ENCODE data around the gene TARS2. TPM values are rescaled to one million over a fixed set of nuclear protein-coding genes. Genes with fewer than 3 reads are reported as not detected.

Gene TARS2
- total RNA-seq, 2 experiments from 2014 or later = 51.0 to 51.8 TPM

DNA sequence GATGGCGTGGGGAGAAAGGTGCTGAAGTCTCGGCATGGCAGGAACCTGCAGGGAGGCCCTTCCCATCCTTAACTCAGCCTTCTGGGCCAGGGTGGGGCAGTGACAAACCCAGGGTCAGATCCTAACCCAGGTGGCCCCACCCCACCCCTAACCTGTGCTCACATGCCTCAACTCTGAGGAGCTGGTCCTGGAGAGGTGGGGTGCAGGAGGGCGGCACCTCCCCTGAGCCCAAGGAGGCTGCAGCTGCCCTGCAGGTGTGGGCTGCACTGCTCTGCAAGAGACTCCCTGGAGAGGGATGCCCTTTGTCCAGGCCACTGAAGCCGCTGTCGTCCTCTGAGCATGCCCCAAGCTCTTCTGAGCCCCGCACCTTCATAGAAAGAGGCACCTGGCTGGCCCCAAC is 46.8 kb downstream of the TARS2 start:
- no peak overlapping the region for H3K4me3 Mint-ChIP-seq
- H3K4me1 Mint-ChIP-seq = no peaks in the 10 kb centered on the region
- CTCF ChIA-PET = interaction anchor here (1.0 to 3.1 kb wide), 5 partner anchors 15 to 54 kb away, joined by 3 to 27 read pairs (median 4); partner anchors contain the start of genes ADAMTSL4 and FALEC
- no peak overlapping the region for H3K27ac Mint-ChIP-seq
- ATAC-seq = no peak
- no peaks in the 10 kb centered on the region for H3K9me3 Mint-ChIP-seq (ENCODE audit: low read depth)
- DNase-seq = no peak
- no peaks in the 10 kb centered on the region for H3K27me3 Mint-ChIP-seq
- H3K36me3 Mint-ChIP-seq = no peaks in the 10 kb centered on the region

DNA sequence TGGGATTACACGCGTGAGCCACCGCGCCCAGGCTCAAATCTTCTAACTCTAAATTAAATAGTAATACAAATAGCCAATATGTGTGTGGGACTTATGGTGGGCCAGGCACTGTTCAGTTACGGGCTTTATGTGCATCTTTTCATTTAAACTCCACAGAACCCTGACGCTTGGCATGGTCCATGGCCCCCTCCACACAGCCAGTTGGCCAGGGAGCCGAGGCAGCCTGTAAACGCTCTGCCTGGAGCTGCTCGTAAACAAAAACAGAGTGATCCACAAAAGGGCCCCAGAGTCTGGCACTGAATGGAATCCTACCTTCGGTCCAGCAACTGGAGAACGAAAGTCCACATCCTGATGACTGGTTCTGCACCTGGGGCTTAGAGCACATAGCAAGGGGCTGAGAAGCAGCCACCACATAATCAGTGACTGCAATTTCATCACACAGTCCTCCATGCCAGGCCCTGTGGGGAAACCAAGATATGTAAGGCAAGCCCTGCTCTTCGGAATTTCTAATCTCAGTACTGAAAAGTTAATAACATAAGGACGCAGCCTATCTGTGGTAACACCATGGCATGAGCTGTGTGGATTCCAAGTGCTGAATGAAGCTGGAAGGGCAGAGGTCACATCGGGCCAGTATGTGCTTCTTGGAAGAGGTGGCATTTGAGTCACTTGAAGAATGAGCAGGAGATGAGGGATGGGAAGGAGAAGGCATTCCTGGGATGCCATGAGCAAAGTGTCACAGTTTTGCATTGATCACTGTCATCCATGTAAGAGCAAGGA is 48.5 kb downstream of the TARS2 start:
- no peak overlapping the region for H3K27ac Mint-ChIP-seq
- no peak for DNase-seq
- H3K36me3 Mint-ChIP-seq = no peaks in the 10 kb centered on the region
- no peaks in the 10 kb centered on the region for H3K9me3 Mint-ChIP-seq (ENCODE audit: low read depth)
- no peaks in the 10 kb centered on the region for H3K4me1 Mint-ChIP-seq
- CTCF ChIA-PET = interaction anchor here (0.5 to 1.6 kb wide), 2 partner anchors 280 to 425 kb away, joined by 3 to 6 read pairs; no protein-coding TSS in a partner anchor
- no peak overlapping the region for H3K4me3 Mint-ChIP-seq
- H3K27me3 Mint-ChIP-seq = no peaks in the 10 kb centered on the region
- no peak for ATAC-seq

DNA sequence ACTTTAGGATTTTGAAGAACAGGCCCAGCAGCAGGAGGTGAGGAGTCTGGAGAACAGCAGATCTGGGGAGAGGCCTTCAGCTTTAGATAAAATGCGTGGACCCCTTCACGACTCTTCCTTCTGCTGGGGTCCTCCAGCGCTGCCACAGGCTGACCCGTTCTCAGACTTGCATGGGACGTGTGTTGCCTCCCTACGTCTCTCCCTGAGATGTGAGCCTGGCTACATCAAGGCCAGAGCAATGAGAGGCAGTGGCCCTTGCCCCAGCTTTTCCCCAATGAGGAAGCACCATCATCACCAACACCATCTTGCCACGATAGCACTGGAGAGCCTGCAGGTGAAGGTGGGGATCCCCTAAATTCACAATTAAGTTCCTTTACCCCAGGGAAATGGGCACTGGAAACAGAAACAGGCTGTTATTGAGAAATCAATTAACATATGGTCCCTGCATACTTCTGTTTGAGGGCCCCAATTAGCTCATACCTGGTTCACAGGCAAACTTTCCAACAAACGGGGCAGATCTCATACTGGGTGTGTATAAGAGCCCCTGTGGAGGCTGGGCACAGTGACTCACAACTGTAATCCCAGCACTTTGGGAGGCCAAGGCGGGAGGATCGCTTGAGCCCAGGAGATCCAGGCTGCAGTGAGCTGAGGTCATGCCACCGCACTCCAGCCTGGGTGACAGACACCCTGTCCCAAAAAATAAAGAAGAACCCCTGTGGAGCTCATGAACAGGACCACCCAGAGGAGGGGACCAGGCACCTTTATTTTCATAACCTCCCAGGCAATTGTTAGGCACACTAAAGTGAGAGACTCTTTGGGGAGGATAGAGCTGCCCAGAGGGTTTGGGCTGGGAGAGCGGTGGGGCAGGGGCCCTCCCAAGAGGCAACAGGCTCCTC is 49.9 kb downstream of the TARS2 start:
- ATAC-seq (no peak), DNase-seq (no peak)
- Mint-ChIP-seq H3K9me3 (ENCODE audit: low read depth) (no peaks in the 10 kb centered on the region), H3K27me3 (no peaks in the 10 kb centered on the region), H3K36me3 (no peaks in the 10 kb centered on the region), H3K4me1 (no peaks in the 10 kb centered on the region), H3K4me3 (no peak overlapping the region), H3K27ac (no peak overlapping the region)
- CTCF ChIA-PET = interaction anchor here (1.3 to 2.6 kb wide), 5 partner anchors 11 to 459 kb away, joined by 3 to 9 read pairs (median 5); no protein-coding TSS in a partner anchor

DNA sequence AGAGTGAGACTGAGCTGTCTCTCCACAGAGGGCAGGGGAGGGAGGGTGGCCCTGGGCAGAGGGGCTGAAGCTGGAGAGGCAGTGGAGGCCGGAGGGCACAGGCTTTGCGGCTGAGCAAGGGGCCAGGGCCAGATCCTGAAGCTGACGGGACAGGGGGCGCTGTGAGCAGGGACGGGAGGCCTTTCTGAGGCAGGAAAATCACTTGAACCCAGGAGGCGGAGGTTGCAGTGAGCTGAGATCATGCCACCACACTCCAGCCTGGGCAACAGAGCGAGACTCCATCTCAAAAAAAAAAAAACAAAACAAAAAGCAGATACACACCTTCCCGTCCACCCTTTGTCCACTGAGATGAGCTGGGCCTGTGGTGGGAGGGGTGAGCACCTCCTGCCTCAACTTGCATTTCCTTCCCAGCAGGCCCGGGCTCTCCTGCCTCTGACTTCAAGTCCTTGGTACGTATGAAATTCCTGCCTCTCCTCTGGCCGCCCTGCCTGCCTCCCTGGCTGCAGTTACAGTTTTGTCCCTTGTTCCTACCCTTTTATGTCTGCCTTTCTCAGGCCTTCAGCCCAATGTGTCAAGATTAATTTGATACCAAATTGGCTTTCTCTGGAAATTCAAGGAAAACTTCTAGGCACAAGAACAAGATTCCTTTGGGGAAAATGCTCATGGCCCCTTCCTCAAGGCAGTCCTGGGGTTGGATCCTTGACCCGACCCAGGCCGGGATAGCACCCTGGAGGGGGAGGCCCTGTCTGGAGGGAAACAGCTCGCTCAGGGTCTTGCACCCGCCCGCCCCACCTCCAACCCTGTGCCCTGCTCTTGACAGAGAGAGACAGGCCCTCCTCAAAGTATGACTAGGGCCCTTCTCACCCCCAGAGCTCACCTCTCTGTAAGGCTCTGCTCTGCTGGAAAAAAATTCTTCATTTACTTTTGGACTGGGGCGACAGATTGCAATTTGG is 50.8 kb downstream of the TARS2 start:
- no peak for DNase-seq
- peaks cover 2% of the 10 kb centered on the region for H3K27me3 Mint-ChIP-seq
- no peaks in the 10 kb centered on the region for H3K9me3 Mint-ChIP-seq (ENCODE audit: low read depth)
- H3K4me1 Mint-ChIP-seq = no peaks in the 10 kb centered on the region
- no peak overlapping the region for H3K27ac Mint-ChIP-seq
- no peaks in the 10 kb centered on the region for H3K36me3 Mint-ChIP-seq
- CTCF ChIA-PET = interaction anchor here (1.3 to 2.6 kb wide), 5 partner anchors 10 to 458 kb away, joined by 3 to 9 read pairs (median 5); no protein-coding TSS in a partner anchor
- no peak for ATAC-seq
- no peak overlapping the region for H3K4me3 Mint-ChIP-seq

DNA sequence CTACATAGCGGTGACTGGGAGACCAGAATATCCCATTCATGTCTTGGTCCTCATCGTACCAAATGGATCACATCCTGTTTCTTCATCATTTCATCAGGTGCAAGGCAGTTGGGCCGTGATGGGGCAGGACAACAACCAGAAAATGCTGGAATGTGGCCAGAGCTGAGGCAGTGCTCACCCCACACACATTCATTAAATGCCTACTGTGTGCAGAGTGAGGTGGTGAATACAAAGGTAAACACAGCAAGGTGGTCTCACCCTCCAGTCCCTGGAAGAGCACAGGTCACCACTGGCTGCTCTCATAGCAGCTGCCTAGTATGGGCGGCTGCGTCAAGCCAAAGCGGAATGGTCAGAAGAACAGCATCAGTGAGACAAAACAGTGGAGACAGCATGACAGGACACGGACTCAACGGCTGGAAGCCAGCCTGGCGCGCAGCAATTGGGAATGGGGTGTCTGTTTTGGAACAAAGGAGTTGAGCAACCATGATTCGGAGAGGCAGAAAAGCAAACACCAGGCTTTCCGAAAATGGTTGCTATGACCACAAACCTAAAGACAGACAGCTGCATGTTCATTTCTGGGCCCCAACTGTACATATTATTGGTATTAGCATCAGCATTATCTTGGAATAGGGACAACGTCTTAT is 56.4 kb downstream of the TARS2 start:
- CTCF ChIA-PET = interaction anchor here (1.1 to 1.4 kb wide), 2 partner anchors 11 to 14 kb away, joined by 3 to 7 read pairs; no protein-coding TSS in a partner anchor
- ATAC-seq (no peak), DNase-seq (no peak)
- Mint-ChIP-seq H3K27ac (no peak overlapping the region), H3K27me3 (peaks cover 24% of the 10 kb centered on the region), H3K4me1 (peaks cover 3% of the 10 kb centered on the region), H3K4me3 (no peak overlapping the region), H3K36me3 (no peaks in the 10 kb centered on the region), H3K9me3 (ENCODE audit: low read depth) (no peaks in the 10 kb centered on the region)

DNA sequence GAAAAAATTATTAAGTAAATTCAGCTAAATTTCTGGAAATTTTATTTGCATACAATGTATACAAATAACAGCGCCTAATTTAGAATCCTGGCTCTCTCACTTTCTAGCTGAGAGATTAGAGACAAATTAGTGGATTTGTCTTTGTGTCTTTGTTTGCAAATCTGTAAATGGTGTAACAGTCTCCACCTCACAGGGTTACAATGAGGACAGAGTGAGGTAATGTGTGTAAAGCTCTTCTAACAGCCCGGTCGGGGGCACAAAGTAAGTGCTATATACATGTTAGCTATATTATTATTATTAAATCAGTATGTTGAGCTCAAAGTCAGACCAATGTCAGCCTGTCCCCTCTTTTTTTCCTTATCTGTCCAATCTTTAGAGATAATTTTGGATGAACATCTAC is 57.0 kb downstream of the TARS2 start:
- Mint-ChIP-seq H3K4me1 (peaks cover 3% of the 10 kb centered on the region), H3K4me3 (no peak overlapping the region), H3K9me3 (ENCODE audit: low read depth) (no peaks in the 10 kb centered on the region), H3K27ac (no peak overlapping the region), H3K27me3 (peaks cover 25% of the 10 kb centered on the region), H3K36me3 (no peaks in the 10 kb centered on the region)
- DNase-seq (no peak), ATAC-seq (no peak)
- CTCF ChIA-PET = interaction anchor here (1.1 to 1.4 kb wide), 2 partner anchors 12 to 14 kb away, joined by 3 to 7 read pairs; no protein-coding TSS in a partner anchor

DNA sequence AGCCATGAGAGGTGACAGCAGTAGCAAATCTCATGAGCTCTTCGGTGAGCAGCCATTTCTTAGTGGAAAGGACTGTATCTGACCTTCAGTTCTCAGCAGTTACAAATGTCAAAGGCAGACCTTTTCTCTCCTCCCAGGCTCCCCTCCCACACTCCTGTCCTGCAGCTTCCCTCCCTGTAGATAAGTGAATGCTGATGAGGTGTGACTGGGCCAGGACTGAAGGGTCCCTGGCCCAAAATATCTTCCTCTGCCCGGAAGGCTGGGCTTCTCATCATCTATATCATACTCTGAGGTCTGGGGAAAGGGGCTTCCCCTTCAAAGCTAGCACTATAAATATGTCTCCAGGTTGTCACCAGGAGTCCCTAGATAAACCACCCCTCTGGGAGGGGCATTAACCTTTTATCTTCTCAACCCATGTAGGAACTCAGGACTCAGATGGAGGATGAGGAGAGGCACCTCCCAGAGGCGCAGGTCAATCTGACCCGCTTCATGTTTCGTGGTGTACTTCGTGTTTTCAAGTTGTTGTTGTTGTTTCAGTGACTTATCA is 58.3 kb downstream of the TARS2 start:
- H3K36me3 Mint-ChIP-seq = no peaks in the 10 kb centered on the region
- H3K9me3 Mint-ChIP-seq (ENCODE audit: low read depth) = no peaks in the 10 kb centered on the region
- peaks cover 33% of the 10 kb centered on the region for H3K27me3 Mint-ChIP-seq
- CTCF ChIA-PET = interaction anchor here (1.0 kb wide), 2 partner anchors 14 to 15 kb away, joined by 3 to 4 read pairs; no protein-coding TSS in a partner anchor
- DNase-seq = no peak
- no peak for ATAC-seq
- peaks cover 7% of the 10 kb centered on the region for H3K4me1 Mint-ChIP-seq
- no peak overlapping the region for H3K4me3 Mint-ChIP-seq
- no peak overlapping the region for H3K27ac Mint-ChIP-seq

DNA sequence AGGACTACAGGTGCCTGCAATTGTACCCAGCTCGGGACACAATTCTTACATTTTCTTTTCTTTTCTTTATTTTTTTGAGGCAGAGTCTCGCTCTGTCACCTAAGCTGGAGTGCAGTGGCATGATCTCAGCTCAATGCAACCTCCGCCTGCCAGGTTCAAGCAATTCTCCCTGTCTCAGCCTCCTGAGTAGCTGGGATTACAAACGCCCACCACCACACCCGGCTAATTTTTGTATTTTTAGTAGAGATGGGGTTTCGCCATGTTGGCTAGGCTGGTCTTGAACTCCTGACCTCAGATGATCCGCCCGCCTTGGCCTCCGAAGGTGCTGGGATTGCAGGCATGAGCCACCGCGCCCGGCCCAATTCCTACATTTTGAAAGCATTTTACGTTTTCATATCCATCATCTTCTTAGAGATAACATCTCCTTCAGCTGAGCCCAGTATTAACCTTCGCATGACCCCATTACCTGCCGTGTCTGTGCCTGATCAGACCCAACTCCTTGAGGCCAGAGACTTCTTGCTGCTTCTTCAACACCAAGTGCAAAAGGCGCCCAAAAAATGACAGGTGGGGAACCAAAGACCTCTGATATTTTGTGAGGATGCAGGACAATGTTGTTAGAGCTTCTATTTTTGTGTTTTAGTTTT is 59.2 kb downstream of the TARS2 start:
- Mint-ChIP-seq H3K36me3 (no peaks in the 10 kb centered on the region), H3K4me3 (no peak overlapping the region), H3K4me1 (peaks cover 13% of the 10 kb centered on the region), H3K27ac (no peak overlapping the region), H3K9me3 (ENCODE audit: low read depth) (no peaks in the 10 kb centered on the region), H3K27me3 (peaks cover 42% of the 10 kb centered on the region)
- CTCF ChIA-PET = interaction anchor here (2.1 to 3.5 kb wide), 2 partner anchors 9 to 13 kb away, joined by 5 to 30 read pairs; no protein-coding TSS in a partner anchor
- ATAC-seq (no peak), DNase-seq (no peak)

DNA sequence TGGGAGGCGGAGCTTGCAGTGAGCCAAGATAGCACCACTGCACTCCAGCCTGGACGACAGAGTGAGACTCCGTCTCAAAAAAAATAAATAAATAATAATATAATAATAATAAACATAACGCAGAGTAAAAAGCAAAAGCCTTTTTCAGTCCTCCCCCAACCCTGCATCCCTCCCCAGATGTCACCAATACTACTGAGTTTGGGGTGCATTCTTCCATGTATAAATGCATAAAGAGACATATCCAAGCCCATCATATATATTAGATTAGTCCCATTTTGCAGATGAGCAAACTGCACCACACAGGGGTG is 61.1 kb downstream of the TARS2 start:
- no peaks in the 10 kb centered on the region for H3K36me3 Mint-ChIP-seq
- H3K4me1 Mint-ChIP-seq = peaks cover 24% of the 10 kb centered on the region
- H3K27me3 Mint-ChIP-seq = peaks cover 42% of the 10 kb centered on the region
- CTCF ChIA-PET = interaction anchor here (1.5 to 3.5 kb wide), 4 partner anchors 11 to 73 kb away, joined by 3 to 30 read pairs (median 4); no protein-coding TSS in a partner anchor
- ATAC-seq (no peak), DNase-seq (no peak)
- H3K27ac Mint-ChIP-seq = no peak overlapping the region
- peak overlapping the region; percentile 74 for H3K4me3 Mint-ChIP-seq
- H3K9me3 Mint-ChIP-seq (ENCODE audit: low read depth) = no peaks in the 10 kb centered on the region

DNA sequence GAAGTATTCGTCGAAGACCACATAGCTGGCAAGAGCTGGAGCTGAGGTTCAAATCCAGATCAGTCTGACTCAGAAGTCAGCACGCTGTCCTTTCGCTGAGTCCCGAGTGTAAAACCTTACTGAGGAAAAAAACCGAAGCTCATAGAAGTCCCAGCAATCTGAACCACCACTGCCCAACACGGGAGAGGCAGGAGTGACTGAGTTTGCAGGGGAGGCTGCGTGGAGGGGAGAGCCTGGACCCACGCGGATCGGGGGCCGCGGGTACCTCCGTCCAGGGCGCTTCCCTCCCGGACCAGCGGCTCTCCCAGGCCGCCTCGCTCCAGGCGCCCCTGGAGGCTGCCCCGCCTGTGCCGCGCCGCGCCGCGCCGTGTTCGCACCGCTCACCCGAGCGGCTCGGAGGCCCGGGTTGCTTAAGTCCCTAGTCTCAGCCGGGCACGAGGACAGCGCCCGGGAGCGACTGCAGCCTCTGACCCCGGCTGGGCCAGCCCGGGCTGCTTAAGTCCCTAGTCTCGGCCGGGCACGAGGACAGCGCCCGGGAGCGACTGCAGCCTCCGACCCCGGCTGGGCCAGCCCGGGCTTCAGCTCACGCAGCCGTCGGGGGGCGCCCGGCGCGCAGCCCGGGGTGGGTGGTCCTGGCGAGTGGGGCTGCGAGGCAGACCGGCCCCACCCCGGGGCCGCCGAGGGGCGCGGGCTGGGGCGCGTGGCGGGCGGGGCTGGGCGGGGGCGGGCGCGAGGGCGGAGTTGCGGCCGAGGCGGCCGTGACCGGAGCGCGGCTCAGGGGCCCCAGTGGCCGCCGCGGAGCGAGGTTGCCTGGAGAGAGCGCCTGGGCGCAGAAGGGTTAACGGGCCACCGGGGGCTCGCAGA is 61.6 kb downstream of the TARS2 start, which contains the start of gene ADAMTSL4:
Gene ADAMTSL4, plus strand, starts transcription at position 777 of the 864 bp plus-strand sequence. CDS start 2,881 bp downstream, outside the sequence.
- Mint-ChIP-seq H3K9me3 (ENCODE audit: low read depth) (no peaks in the 10 kb centered on the region), H3K4me3 (peak within 1 kb of the TSS; percentile 74), H3K36me3 (no peaks in the 10 kb centered on the region), H3K27ac (no peak within 1 kb of the TSS), H3K27me3 (peaks cover 40% of the 10 kb centered on the region), H3K4me1 (peaks cover 24% of the 10 kb centered on the region)
- peak; percentile 59 for DNase-seq
- ATAC-seq = peak; percentile 89
- CTCF ChIA-PET = interaction anchor here (1.0 to 3.5 kb wide), 6 partner anchors 11 to 293 kb away, joined by 3 to 30 read pairs (median 4); no protein-coding TSS in a partner anchor

Data from activated CD8-positive, alpha-beta memory T cell treated with anti-CD3 and anti-CD28 coated beads, Interleukin-2, amount 10 ng/mL, durations not matched to agents 7 days and 5 days (primary cell).